ENCODE results near the gene WDFY3.
"Not testable (repeated sequence)": the region's sequence is repeated elsewhere in the genome, so short reads cannot be mapped to it uniquely, and the experiment has no call there.

Gene WDFY3

GRCh38 chr4:84826681-84827080, 139.8 kb downstream of the WDFY3 start:
- Histone ChIP-seq H3K9ac (no peak overlapping the region), H3K4me1 (peaks cover 0 to 12% (median 4%) of the 10 kb centered on the region in 10 experiments; a peak in 9 of 20 replicates), H4K20me1 (peaks cover 0 to 79% (median 0%) of the 10 kb centered on the region in 11 experiments; a peak in 4 of 22 replicates), H3K27ac (no peak overlapping the region), H3K9me3 (replicated peaks in 1 of 11) (no peaks in the 10 kb centered on the region), H3K4me2 (peak overlapping the region in 3 of 11 experiments; percentile 19 to 29 (median 25); a peak in 3 of 22 replicates), H3K36me3 (peaks cover 10 to 98% (median 48%) of the 10 kb centered on the region in 11 experiments; a peak in 20 of 22 replicates), H3K4me3 (no peak overlapping the region), H3K27me3 (no peaks in the 10 kb centered on the region)
- TF ChIP-seq Cebpa-rat (IDR thresholded peaks at IDR 0.05) = no peak

- Histone ChIP-seq H3K27me3 (no peaks in the 10 kb centered on the region), H3K27ac (no peak overlapping the region)
Observed at GRCh38 chr4:84825701-84826341, 140.7 kb downstream of the WDFY3 start.

GRCh38 chr4:84821064-84821463, 145.4 kb downstream of the WDFY3 start:
- Histone ChIP-seq H3K4me2 (no peak overlapping the region), H3K4me3 (no peak overlapping the region), H3K9me3 (replicated peaks in 1 of 11) (no peaks in the 10 kb centered on the region), H4K20me1 (peaks cover 0 to 78% (median 0%) of the 10 kb centered on the region in 11 experiments; a peak in 4 of 22 replicates), H3K27me3 (no peaks in the 10 kb centered on the region), H3K4me1 (no peaks in the 10 kb centered on the region), H3K36me3 (peaks cover 15 to 97% (median 55%) of the 10 kb centered on the region in 11 experiments; a peak in 21 of 22 replicates), H3K27ac (no peak overlapping the region), H3K9ac (no peak overlapping the region)
- no peak for TF ChIP-seq Cebpa-rat (IDR thresholded peaks at IDR 0.05)

More at GRCh38 chr4:84825701-84826341, 140.7 kb downstream of the WDFY3 start:
- TF ChIP-seq Cebpa-rat (IDR thresholded peaks at IDR 0.05) = no peak
- no peak overlapping the region for H3K4me2 ChIP-seq
- H3K9me3 ChIP-seq (replicated peaks in 1 of 11) = no peaks in the 10 kb centered on the region
- peaks cover 0 to 12% (median 0%) of the 10 kb centered on the region in 10 experiments; a peak in 6 of 20 replicates for H3K4me1 ChIP-seq
- no peak overlapping the region for H3K9ac ChIP-seq
- peaks cover 0 to 79% (median 0%) of the 10 kb centered on the region in 11 experiments; a peak in 4 of 22 replicates for H4K20me1 ChIP-seq
- peaks cover 15 to 98% (median 49%) of the 10 kb centered on the region in 11 experiments; a peak in 21 of 22 replicates for H3K36me3 ChIP-seq
- no peak overlapping the region for H3K4me3 ChIP-seq

GRCh38 chr4:84814094-84814750, 152.3 kb downstream of the WDFY3 start:
- Histone ChIP-seq H3K4me3 (no peak overlapping the region), H3K27ac (no peak overlapping the region), H3K4me1 (0 out of 20 replicates have a peak, but pooled peaks cover 0 to 7% (median 0%) of the 10 kb centered on the region in 10 experiments), H3K9ac (no peak overlapping the region), H3K4me2 (no peak overlapping the region), H4K20me1 (peaks cover 0 to 79% (median 0%) of the 10 kb centered on the region in 11 experiments; a peak in 3 of 22 replicates), H3K36me3 (peaks cover 21 to 100% (median 58%) of the 10 kb centered on the region in 11 experiments; a peak in 21 of 22 replicates), H3K27me3 (no peaks in the 10 kb centered on the region), H3K9me3 (replicated peaks in 1 of 11) (no peaks in the 10 kb centered on the region)
- no peak for TF ChIP-seq Cebpa-rat (IDR thresholded peaks at IDR 0.05)

- H3K4me1 ChIP-seq = 0 out of 20 replicates have a peak, but pooled peaks cover 0 to 6% (median 0%) of the 10 kb centered on the region in 10 experiments
- no peak overlapping the region for H3K9ac ChIP-seq
- H3K27me3 ChIP-seq = no peaks in the 10 kb centered on the region
- TF ChIP-seq Cebpa-rat (IDR thresholded peaks at IDR 0.05) = no peak
- peaks cover 0 to 66% (median 0%) of the 10 kb centered on the region in 11 experiments; a peak in 3 of 22 replicates for H4K20me1 ChIP-seq
- no peaks in the 10 kb centered on the region for H3K9me3 ChIP-seq (replicated peaks in 1 of 11)
- H3K4me3 ChIP-seq = no peak overlapping the region
- H3K27ac ChIP-seq = no peak overlapping the region
- peaks cover 23 to 98% (median 51%) of the 10 kb centered on the region in 11 experiments; a peak in 21 of 22 replicates for H3K36me3 ChIP-seq
- no peak overlapping the region for H3K4me2 ChIP-seq
Observed at GRCh38 chr4:84809946-84810345, 156.5 kb downstream of the WDFY3 start.

- no peak for TF ChIP-seq Cebpa-rat (IDR thresholded peaks at IDR 0.05)
- Histone ChIP-seq H3K9ac (no peak overlapping the region), H3K36me3 (peaks cover 22 to 98% (median 41%) of the 10 kb centered on the region in 11 experiments; a peak in 21 of 22 replicates), H3K4me2 (no peak overlapping the region), H4K20me1 (peaks cover 0 to 52% (median 0%) of the 10 kb centered on the region in 11 experiments; a peak in 3 of 22 replicates), H3K4me1 (no peaks in the 10 kb centered on the region), H3K4me3 (no peak overlapping the region), H3K27ac (no peak overlapping the region), H3K9me3 (replicated peaks in 1 of 11) (no peaks in the 10 kb centered on the region), H3K27me3 (no peaks in the 10 kb centered on the region)
Observed at GRCh38 chr4:84808332-84808731, 158.2 kb downstream of the WDFY3 start.

GRCh38 chr4:84806541-84806940, 159.9 kb downstream of the WDFY3 start:
- H4K20me1 ChIP-seq = peaks cover 0 to 41% (median 0%) of the 10 kb centered on the region in 11 experiments; a peak in 3 of 22 replicates
- H3K4me3 ChIP-seq; H3K27me3 ChIP-seq; H3K9ac ChIP-seq; H3K27ac ChIP-seq; H3K4me2 ChIP-seq; H3K9me3 ChIP-seq (replicated peaks in 1 of 11); H3K4me1 ChIP-seq: not testable (repeated sequence)
- peaks cover 25 to 98% (median 53%) of the 10 kb centered on the region in 11 experiments; a peak in 21 of 22 replicates for H3K36me3 ChIP-seq

- H3K4me2 ChIP-seq = no peak overlapping the region
- H3K27me3 ChIP-seq = no peaks in the 10 kb centered on the region
- no peak overlapping the region for H3K4me3 ChIP-seq
- H3K36me3 ChIP-seq = peaks cover 16 to 98% (median 57%) of the 10 kb centered on the region in 11 experiments
- H3K9ac ChIP-seq = no peak overlapping the region
- TF ChIP-seq Cebpa-rat (IDR thresholded peaks at IDR 0.05) = no peak
- H4K20me1 ChIP-seq = peaks cover 0 to 38% (median 0%) of the 10 kb centered on the region in 11 experiments; a peak in 4 of 22 replicates
- peaks cover 0 to 13% (median 0%) of the 10 kb centered on the region in 10 experiments; a peak in 2 of 20 replicates for H3K4me1 ChIP-seq
- H3K27ac ChIP-seq = no peak overlapping the region
- H3K9me3 ChIP-seq (replicated peaks in 1 of 11) = no peaks in the 10 kb centered on the region
Observed at GRCh38 chr4:84804136-84804535, 162.4 kb downstream of the WDFY3 start.

- TF ChIP-seq Cebpa-rat (IDR thresholded peaks at IDR 0.05) = no peak
- Histone ChIP-seq H3K4me1 (peaks cover 0 to 13% (median 0%) of the 10 kb centered on the region in 10 experiments; a peak in 2 of 20 replicates), H3K9ac (no peak overlapping the region), H3K4me2 (no peak overlapping the region), H3K9me3 (replicated peaks in 1 of 11) (no peaks in the 10 kb centered on the region), H3K27me3 (no peaks in the 10 kb centered on the region), H3K4me3 (no peak overlapping the region), H3K36me3 (peaks cover 12 to 98% (median 57%) of the 10 kb centered on the region in 11 experiments), H4K20me1 (peaks cover 0 to 36% (median 0%) of the 10 kb centered on the region in 11 experiments; a peak in 4 of 22 replicates), H3K27ac (no peak overlapping the region)
Observed at GRCh38 chr4:84803720-84804119, 162.8 kb downstream of the WDFY3 start.
